ENCODE data around the gene DLX5. TPM values are rescaled to one million over a fixed set of nuclear protein-coding genes. Genes with fewer than 3 reads are reported as not detected.
A peak's percentile ranks its signal among the peaks of the same experiment; 100 is the strongest.

DLX5 gene
- total RNA-seq, 4 donors from 2014 or later, result 0.26 to 5.9 (median 0.52) TPM; not detected in 1

- Histone ChIP-seq H3K4me1 (peaks cover 0 to 5% of the 10 kb centered on the region in 2 donors), H3K4me3 (no peak overlapping the region), H3K36me3 (no peaks in the 10 kb centered on the region), H3K27me3 (peaks cover 22 to 78% of the 10 kb centered on the region in 2 donors), H3K9me3 (no peaks in the 10 kb centered on the region), H3K27ac (no peak overlapping the region)
- intact Hi-C loops (cut with DNase I; ENCODE audit: low total_unique reads), result no loop called here
- no peak for DNase-seq
- TF ChIP-seq POLR2A (IDR thresholded peaks at IDR 0.05), result no peak
- TF ChIP-seq, protein P1, sequence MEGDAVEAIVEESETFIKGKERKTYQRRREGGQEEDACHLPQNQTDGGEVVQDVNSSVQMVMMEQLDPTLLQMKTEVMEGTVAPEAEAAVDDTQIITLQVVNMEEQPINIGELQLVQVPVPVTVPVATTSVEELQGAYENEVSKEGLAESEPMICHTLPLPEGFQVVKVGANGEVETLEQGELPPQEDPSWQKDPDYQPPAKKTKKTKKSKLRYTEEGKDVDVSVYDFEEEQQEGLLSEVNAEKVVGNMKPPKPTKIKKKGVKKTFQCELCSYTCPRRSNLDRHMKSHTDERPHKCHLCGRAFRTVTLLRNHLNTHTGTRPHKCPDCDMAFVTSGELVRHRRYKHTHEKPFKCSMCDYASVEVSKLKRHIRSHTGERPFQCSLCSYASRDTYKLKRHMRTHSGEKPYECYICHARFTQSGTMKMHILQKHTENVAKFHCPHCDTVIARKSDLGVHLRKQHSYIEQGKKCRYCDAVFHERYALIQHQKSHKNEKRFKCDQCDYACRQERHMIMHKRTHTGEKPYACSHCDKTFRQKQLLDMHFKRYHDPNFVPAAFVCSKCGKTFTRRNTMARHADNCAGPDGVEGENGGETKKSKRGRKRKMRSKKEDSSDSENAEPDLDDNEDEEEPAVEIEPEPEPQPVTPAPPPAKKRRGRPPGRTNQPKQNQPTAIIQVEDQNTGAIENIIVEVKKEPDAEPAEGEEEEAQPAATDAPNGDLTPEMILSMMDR (IDR thresholded peaks at IDR 0.05), result no peak
Observed at GRCh38 chr7:97007583-97007861, 17.1 kb downstream of the DLX5 start.

DNA sequence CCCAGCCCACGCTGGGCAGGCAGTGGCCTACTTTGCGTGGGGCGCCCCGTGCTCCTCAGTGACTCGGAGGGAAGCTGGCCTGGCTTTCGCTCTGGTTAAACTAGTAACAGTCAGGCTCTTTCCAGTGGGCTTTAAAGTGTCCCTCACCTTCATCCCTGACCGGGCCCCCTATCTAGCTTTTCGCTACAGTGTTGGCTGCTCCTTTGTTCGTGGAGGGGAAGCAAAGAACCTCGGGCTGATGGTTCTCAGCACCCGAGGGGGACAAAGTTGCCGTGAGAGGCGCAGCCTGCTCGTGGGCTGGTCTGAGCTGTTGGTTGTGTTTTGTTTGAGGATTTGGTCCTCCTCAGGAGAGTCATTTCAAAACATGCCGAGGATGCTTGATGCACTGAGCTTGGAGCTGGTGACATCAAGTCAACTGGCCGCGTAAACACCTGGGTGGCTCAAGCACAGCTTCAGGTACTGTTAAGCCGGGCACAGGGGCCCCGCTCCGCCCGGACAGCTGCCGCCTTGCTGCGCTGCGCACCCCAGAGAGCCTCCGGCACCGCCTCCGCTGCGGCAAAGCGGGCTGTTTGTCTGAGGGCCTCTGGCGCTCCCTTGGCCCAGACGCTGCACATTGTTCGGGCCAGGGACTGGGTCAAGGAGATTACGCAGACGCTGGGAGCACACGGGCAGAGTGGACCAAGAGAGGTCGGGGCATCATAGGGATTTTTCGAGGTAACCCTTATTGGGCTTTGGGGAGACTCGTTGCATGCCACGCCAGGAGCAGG lies 17.6 kb downstream of the DLX5 start:
- peaks cover 27 to 78% of the 10 kb centered on the region in 2 donors for H3K27me3 ChIP-seq
- peak overlapping the region in 1 of 2 donors; percentile 37 for H3K4me3 ChIP-seq
- DNase-seq, result no peak
- no peaks in the 10 kb centered on the region for H3K9me3 ChIP-seq
- no peaks in the 10 kb centered on the region for H3K36me3 ChIP-seq
- intact Hi-C loops (cut with DNase I; ENCODE audit: low total_unique reads), result no loop called here
- no peak for TF ChIP-seq POLR2A (IDR thresholded peaks at IDR 0.05)
- TF ChIP-seq, protein P1 (IDR thresholded peaks at IDR 0.05), result no peak
- no peak overlapping the region for H3K27ac ChIP-seq
- peaks cover 0 to 5% of the 10 kb centered on the region in 2 donors for H3K4me1 ChIP-seq

GRCh38 chr7:97006055-97006815 lies 18.4 kb downstream of the DLX5 start:
- peak in 1 of 2 donors; percentile 20 for TF ChIP-seq POLR2A (IDR thresholded peaks at IDR 0.05)
- TF ChIP-seq, protein P1 (IDR thresholded peaks at IDR 0.05), result no peak
- no peak overlapping the region for H3K27ac ChIP-seq
- no peaks in the 10 kb centered on the region for H3K9me3 ChIP-seq
- DNase-seq, result no peak
- H3K36me3 ChIP-seq, result no peaks in the 10 kb centered on the region
- intact Hi-C loops (cut with DNase I; ENCODE audit: low total_unique reads), result no loop called here
- H3K4me3 ChIP-seq, result peak overlapping the region in 1 of 2 donors; percentile 37
- peaks cover 0 to 5% of the 10 kb centered on the region in 2 donors for H3K4me1 ChIP-seq
- H3K27me3 ChIP-seq, result peaks cover 30 to 73% of the 10 kb centered on the region in 2 donors

DNA sequence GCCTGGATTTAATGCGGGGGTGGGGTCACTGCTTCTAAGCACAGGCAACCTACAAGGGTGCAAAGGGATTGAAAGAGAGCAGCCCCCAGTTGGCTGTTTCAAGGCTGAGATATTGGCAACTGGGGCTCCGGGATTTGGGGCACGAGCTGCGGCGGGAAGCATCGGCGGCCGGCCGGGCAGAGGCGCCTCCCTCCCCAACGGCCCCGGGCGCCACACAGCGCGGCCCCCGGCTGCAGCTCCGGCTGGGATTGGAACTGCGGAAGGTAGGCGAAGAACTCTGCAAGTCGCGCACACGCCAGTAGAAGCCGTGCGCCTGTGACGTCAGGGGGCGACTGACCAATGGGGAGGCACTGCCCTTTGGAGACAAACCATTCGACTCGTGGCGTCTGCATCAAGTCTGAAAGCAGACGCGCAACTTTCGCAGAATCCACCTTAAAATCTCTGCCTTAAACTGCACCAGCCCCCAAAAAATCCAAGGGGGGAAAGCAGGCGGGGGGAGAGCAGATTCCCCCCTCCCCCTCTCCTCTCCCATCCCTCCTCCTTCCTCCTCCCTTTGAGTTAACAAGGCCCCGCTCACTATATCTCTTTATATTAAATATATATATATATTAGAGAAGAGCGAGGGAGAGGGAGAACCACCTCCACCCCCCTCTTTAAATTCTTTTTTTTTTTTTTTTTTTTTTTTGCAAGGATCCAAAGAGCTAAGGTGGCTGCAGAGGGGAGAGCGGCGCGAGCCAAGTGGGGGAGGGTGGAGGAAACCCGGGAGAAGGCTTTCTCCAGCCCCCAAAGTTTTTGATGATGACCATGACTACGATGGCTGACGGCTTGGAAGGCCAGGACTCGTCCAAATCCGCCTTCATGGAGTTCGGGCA lies 19.2 kb downstream of the DLX5 start, which contains the start of gene DLX6:
Gene DLX6 (plus strand): TSS at position 371 of the 872 bp plus-strand sequence. CDS start 425 bp downstream, at position 796.
- intact Hi-C loops (cut with DNase I; ENCODE audit: low total_unique reads), result no loop called here
- peaks cover 30 to 71% of the 10 kb centered on the region in 2 donors for H3K27me3 ChIP-seq
- H3K4me1 ChIP-seq, result peaks cover 0 to 5% of the 10 kb centered on the region in 2 donors
- H3K9me3 ChIP-seq, result no peaks in the 10 kb centered on the region
- H3K36me3 ChIP-seq, result no peaks in the 10 kb centered on the region
- H3K27ac ChIP-seq, result no peak within 1 kb of the TSS
- H3K4me3 ChIP-seq, result peak within 1 kb of the TSS in 1 of 2 donors; percentile 37
- peak; percentile 40 to 61 for DNase-seq
- TF ChIP-seq, protein P1 (IDR thresholded peaks at IDR 0.05), result no peak
- TF ChIP-seq POLR2A (IDR thresholded peaks at IDR 0.05), result peak in 1 of 2 donors; percentile 65
